MM.1S (cell line): ENCODE results near the gene PTPRC.

Source experiments
- DNase-seq: peaks from one replicate; pipeline ENCODE4 v3.0.0-alpha.2; 2015
- H2AFZ ChIP-seq: fragments of 300-600 bp; sonication (generic); 2 replicates; pipeline ENCODE4 v1.6.0; 2016; ENCODE audit warnings: antibody characterized with exemption, low read length
- H3F3A ChIP-seq: fragments of 300-600 bp; sonication (generic); 2 replicates; pipeline ENCODE4 v1.6.1; 2016; ENCODE audit warnings: mild to moderate bottlenecking, antibody characterized with exemption, low read length, moderate library complexity, mixed read lengths; ENCODE audit not compliant: insufficient read depth
- H3K27ac ChIP-seq: fragments of 300-600 bp; sonication (generic); 2 replicates; pipeline ENCODE4 v1.5.1; 2016; ENCODE audit warnings: mild to moderate bottlenecking, low read length
- H3K27me3 ChIP-seq: fragments of 300-600 bp; sonication (generic); replicated peaks from 2 replicates; pipeline ENCODE4 v1.6.0; 2016; ENCODE audit warnings: low read length; ENCODE audit not compliant: insufficient read depth
- H3K36me3 ChIP-seq: fragments of 300-600 bp; sonication (generic); replicated peaks from 2 replicates; pipeline ENCODE4 v1.6.1; 2016; ENCODE audit warnings: mild to moderate bottlenecking, low read length, mixed read lengths; ENCODE audit not compliant: insufficient read depth
- H3K4me1 ChIP-seq: fragments of 300-600 bp; sonication (generic); 2 replicates; pipeline ENCODE4 v1.6.1; 2016; ENCODE audit warnings: low read length, mixed read lengths
- H3K4me2 ChIP-seq: fragments of 300-600 bp; sonication (generic); 2 replicates; pipeline ENCODE4 v1.6.0; 2016; ENCODE audit warnings: low read depth, low read length
- H3K4me3 ChIP-seq: fragments of 300-600 bp; sonication (generic); 2 replicates; pipeline ENCODE4 v1.5.1; 2016; ENCODE audit warnings: low read length, mixed read lengths
- H3K79me2 ChIP-seq: fragments of 300-600 bp; sonication (generic); 2 replicates; pipeline ENCODE4 v1.6.1; 2016; ENCODE audit warnings: mixed run types, low read length, mixed read lengths
- H3K9ac ChIP-seq: fragments of 300-600 bp; sonication (generic); 2 replicates; pipeline ENCODE4 v1.6.1; 2016; ENCODE audit warnings: low read length, mixed read lengths
- H3K9me2 ChIP-seq: fragments of 300-600 bp; sonication (generic); replicated peaks from 2 replicates; pipeline ENCODE4 v1.6.1; 2016; ENCODE audit warnings: mild to moderate bottlenecking, low read length, mixed read lengths; ENCODE audit not compliant: insufficient read depth
- H3K9me3 ChIP-seq: fragments of 300-600 bp; sonication (generic); replicated peaks from 2 replicates; pipeline ENCODE4 v1.6.1; 2016; ENCODE audit warnings: mild to moderate bottlenecking, low read length, mixed read lengths; ENCODE audit not compliant: insufficient read depth
- H4K20me1 ChIP-seq: fragments of 300-600 bp; sonication (generic); 2 replicates; pipeline ENCODE4 v1.6.1; 2016; ENCODE audit warnings: mild to moderate bottlenecking, low read length, moderate library complexity, mixed read lengths; ENCODE audit not compliant: insufficient read depth
- EZH2 ChIP-seq: fragments of 300-600 bp; sonication (generic); optimal IDR thresholded peaks from 2 replicates; pipeline ENCODE3; 2017; ENCODE audit warnings: low read depth, mild to moderate bottlenecking, antibody characterized with exemption, low read length, mixed read lengths
- EZH2phosphoT487 ChIP-seq: fragments of 300-600 bp; sonication (generic); IDR thresholded peaks from 2 replicates; pipeline ENCODE4 v1.6.1; 2018; ENCODE audit warnings: antibody characterized with exemption, low read length
- TF ChIP-seq, protein P1 (sequence below): fragments of 300-600 bp; sonication (generic); IDR thresholded peaks from 2 replicates; pipeline ENCODE4 v1.5.1; 2016; ENCODE audit warnings: antibody characterized with exemption, low read length, mixed read lengths

Gene PTPRC

DNA sequence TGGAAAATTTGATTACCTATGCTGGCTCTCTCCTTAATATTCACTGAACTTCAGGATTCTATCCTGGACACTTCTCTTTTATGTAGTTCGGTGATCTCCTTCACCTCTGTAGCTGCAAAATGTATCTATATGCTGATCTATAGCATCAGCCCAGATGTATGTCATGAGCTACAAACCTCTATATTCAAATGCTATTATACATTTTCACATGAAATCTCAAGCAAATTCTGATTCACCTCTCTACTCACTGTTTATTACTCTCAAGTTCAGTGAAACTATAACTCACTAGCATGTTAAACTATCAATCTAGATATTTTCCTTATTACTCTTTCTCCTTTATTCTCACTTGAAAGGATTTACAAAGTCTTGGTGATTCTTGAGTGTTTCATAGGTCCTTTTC lies 52.2 kb downstream of the PTPRC start:
- H3K4me2 ChIP-seq, result no peak overlapping the region
- DNase-seq, result no peak
- no peak for TF ChIP-seq EZH2
- H3K27ac ChIP-seq, result no peak overlapping the region
- H3K4me1 ChIP-seq, result no peaks in the 10 kb centered on the region
- no peaks in the 10 kb centered on the region for H3K79me2 ChIP-seq
- H3K4me3 ChIP-seq, result no peak overlapping the region
- no peaks in the 10 kb centered on the region for H3K9me2 ChIP-seq
- H3K9me3 ChIP-seq, result no peaks in the 10 kb centered on the region
- H3K36me3 ChIP-seq, result no peaks in the 10 kb centered on the region
- no peaks in the 10 kb centered on the region for H3K27me3 ChIP-seq
- no peaks in the 10 kb centered on the region for H3F3A ChIP-seq
- H2AFZ ChIP-seq, result no peak overlapping the region
- H4K20me1 ChIP-seq, result no peaks in the 10 kb centered on the region
- H3K9ac ChIP-seq, result no peak overlapping the region

DNA sequence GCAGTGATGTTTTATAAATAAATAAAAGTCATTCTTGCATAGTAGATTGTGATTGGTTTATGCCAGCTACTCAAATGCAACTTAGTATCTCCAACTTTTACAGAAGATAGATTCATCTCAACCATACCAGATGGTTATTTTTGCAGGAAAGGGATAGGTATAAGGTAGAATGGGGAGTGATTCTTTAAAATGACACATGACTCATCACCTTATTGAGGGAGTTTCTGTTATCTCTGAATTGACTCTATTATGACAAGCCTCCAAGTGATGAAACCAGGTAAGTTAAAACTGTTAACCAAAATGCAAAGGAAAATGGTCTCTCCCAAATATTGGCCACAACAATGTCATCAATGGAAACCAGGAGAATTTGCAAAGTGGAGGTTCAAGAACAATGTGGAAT lies 54.5 kb downstream of the PTPRC start:
- no peak overlapping the region for H3K27ac ChIP-seq
- no peak overlapping the region for H2AFZ ChIP-seq
- no peaks in the 10 kb centered on the region for H4K20me1 ChIP-seq
- no peaks in the 10 kb centered on the region for H3K9me3 ChIP-seq
- H3K36me3 ChIP-seq, result no peaks in the 10 kb centered on the region
- no peak overlapping the region for H3K9ac ChIP-seq
- no peak overlapping the region for H3K4me3 ChIP-seq
- H3K79me2 ChIP-seq, result no peaks in the 10 kb centered on the region
- H3K4me2 ChIP-seq, result no peak overlapping the region
- H3F3A ChIP-seq, result no peaks in the 10 kb centered on the region
- H3K4me1 ChIP-seq, result peaks cover 8% of the 10 kb centered on the region
- H3K27me3 ChIP-seq, result no peaks in the 10 kb centered on the region
- no peak for DNase-seq
- H3K9me2 ChIP-seq, result no peaks in the 10 kb centered on the region
- TF ChIP-seq, protein P1, sequence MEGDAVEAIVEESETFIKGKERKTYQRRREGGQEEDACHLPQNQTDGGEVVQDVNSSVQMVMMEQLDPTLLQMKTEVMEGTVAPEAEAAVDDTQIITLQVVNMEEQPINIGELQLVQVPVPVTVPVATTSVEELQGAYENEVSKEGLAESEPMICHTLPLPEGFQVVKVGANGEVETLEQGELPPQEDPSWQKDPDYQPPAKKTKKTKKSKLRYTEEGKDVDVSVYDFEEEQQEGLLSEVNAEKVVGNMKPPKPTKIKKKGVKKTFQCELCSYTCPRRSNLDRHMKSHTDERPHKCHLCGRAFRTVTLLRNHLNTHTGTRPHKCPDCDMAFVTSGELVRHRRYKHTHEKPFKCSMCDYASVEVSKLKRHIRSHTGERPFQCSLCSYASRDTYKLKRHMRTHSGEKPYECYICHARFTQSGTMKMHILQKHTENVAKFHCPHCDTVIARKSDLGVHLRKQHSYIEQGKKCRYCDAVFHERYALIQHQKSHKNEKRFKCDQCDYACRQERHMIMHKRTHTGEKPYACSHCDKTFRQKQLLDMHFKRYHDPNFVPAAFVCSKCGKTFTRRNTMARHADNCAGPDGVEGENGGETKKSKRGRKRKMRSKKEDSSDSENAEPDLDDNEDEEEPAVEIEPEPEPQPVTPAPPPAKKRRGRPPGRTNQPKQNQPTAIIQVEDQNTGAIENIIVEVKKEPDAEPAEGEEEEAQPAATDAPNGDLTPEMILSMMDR, result no peak
- TF ChIP-seq EZH2 (no peak), EZH2phosphoT487 (no peak)

- no peak overlapping the region for H2AFZ ChIP-seq
- H3F3A ChIP-seq, result no peaks in the 10 kb centered on the region
- H3K27me3 ChIP-seq, result no peaks in the 10 kb centered on the region
- no peaks in the 10 kb centered on the region for H4K20me1 ChIP-seq
- DNase-seq, result no peak
- H3K36me3 ChIP-seq, result no peaks in the 10 kb centered on the region
- peaks cover 8% of the 10 kb centered on the region for H3K4me1 ChIP-seq
- TF ChIP-seq EZH2phosphoT487 (no peak), EZH2 (no peak)
- TF ChIP-seq, protein P1, result no peak
- H3K4me3 ChIP-seq, result no peak overlapping the region
- H3K9ac ChIP-seq, result no peak overlapping the region
- no peaks in the 10 kb centered on the region for H3K79me2 ChIP-seq
- H3K27ac ChIP-seq, result no peak overlapping the region
- H3K9me2 ChIP-seq, result no peaks in the 10 kb centered on the region
- H3K4me2 ChIP-seq, result no peak overlapping the region
- H3K9me3 ChIP-seq, result no peaks in the 10 kb centered on the region
Measured at GRCh38 chr1:198694542-198694941, 55.7 kb downstream of the PTPRC start.

GRCh38 chr1:198696211-198696610 lies 57.4 kb downstream of the PTPRC start:
- no peaks in the 10 kb centered on the region for H4K20me1 ChIP-seq
- no peak overlapping the region for H3K4me3 ChIP-seq
- peaks cover 4% of the 10 kb centered on the region for H3F3A ChIP-seq
- no peak overlapping the region for H3K27ac ChIP-seq
- H3K9me2 ChIP-seq, result no peaks in the 10 kb centered on the region
- H2AFZ ChIP-seq, result no peak overlapping the region
- no peaks in the 10 kb centered on the region for H3K36me3 ChIP-seq
- no peaks in the 10 kb centered on the region for H3K79me2 ChIP-seq
- no peak overlapping the region for H3K9ac ChIP-seq
- TF ChIP-seq EZH2phosphoT487, result no peak
- TF ChIP-seq EZH2, result no peak
- TF ChIP-seq, protein P1, result no peak
- H3K9me3 ChIP-seq, result no peaks in the 10 kb centered on the region
- H3K27me3 ChIP-seq, result no peaks in the 10 kb centered on the region
- H3K4me2 ChIP-seq, result peak overlapping the region; percentile 51; the same call in 1 of the 2 replicates
- no peak for DNase-seq
- H3K4me1 ChIP-seq, result peaks cover 16% of the 10 kb centered on the region
